IMR-90 (cell line): ENCODE results near the gene SRCAP. TPM values are rescaled to one million over a fixed set of nuclear protein-coding genes. Genes with fewer than 3 reads are reported as not detected.

Experiments
- ATAC-seq: fragments of 200-7000 bp; cut with Tn5 transposase; 2 replicates; pipeline ENCODE4 v1.9.1; 2020; ENCODE audit warnings: low read depth, mild to moderate bottlenecking, moderate library complexity
- BruUV-seq: library from RNA; stranded (reverse); fragments of 400-500 nt; replicated peaks from 2 replicates; lab custom pipeline; 2021; lab: Mats Ljungman, UMichigan
- CTCF ChIA-PET: fragments of 300-600 bp; formaldehyde crosslinking; extraction: SDS; loops from one replicate; lab custom pipeline; 2021; ENCODE audit warnings: antibody characterized with exemption; lab: Yijun Ruan, JAX
- POLR2A ChIA-PET: fragments of 300-600 bp; sonication (Branson Sonifier 250); formaldehyde crosslinking; loops from one replicate; lab custom pipeline; 2022; ENCODE audit warnings: antibody characterized with exemption; ENCODE audit not compliant: unreplicated experiment; lab: Charles Lee
- DNase-seq: peaks from one replicate; pipeline ENCODE4 v3.0.0; 2013
- H2AFZ ChIP-seq: replicated peaks from 2 replicates; pipeline ENCODE3; 2013; ENCODE audit warnings: low read length, mild to moderate bottlenecking; ENCODE audit not compliant: poor library complexity
- H2AK5ac ChIP-seq: 2 replicates; pipeline ENCODE4 v1.6.1; 2013; ENCODE audit warnings: low read depth, low read length, inconsistent platforms
- H2AK9ac ChIP-seq: replicated peaks from 2 replicates; pipeline ENCODE3; 2013; ENCODE audit warnings: mild to moderate bottlenecking, low read depth, low read length, moderate library complexity; ENCODE audit not compliant: poor library complexity
- H2BK120ac ChIP-seq: 2 replicates; pipeline ENCODE4 v1.6.1; 2013; ENCODE audit warnings: low read depth, low read length, inconsistent platforms
- H2BK15ac ChIP-seq: 3 replicates; pipeline ENCODE4 v1.6.1; 2013; ENCODE audit warnings: low read depth, low read length, inconsistent platforms
- H2BK20ac ChIP-seq: 2 replicates; pipeline ENCODE4 v1.6.1; 2013; ENCODE audit warnings: low read depth, mild to moderate bottlenecking, inconsistent platforms, low read length, moderate library complexity
- H2BK5ac ChIP-seq: 2 replicates; pipeline ENCODE4 v1.6.1; 2013; ENCODE audit warnings: mild to moderate bottlenecking, low read depth, low read length, inconsistent platforms; ENCODE audit not compliant: poor library complexity, severe bottlenecking
- H3K14ac ChIP-seq: replicated peaks from 2 replicates; pipeline ENCODE4 v1.6.1; 2013; ENCODE audit warnings: low read depth, low read length, inconsistent platforms
- H3K18ac ChIP-seq: 2 replicates; pipeline ENCODE4 v1.6.1; 2013; ENCODE audit warnings: low read depth, low read length, control low read depth
- H3K23ac ChIP-seq: 2 replicates; pipeline ENCODE4 v1.6.1; 2013; ENCODE audit warnings: low read depth, low read length, inconsistent platforms
- H3K27ac ChIP-seq: 2 replicates; pipeline ENCODE4 v1.5.1; 2013; ENCODE audit warnings: mild to moderate bottlenecking, control low read depth, low read length; ENCODE audit not compliant: insufficient read depth
- H3K27me3 ChIP-seq: 2 replicates; pipeline ENCODE4 v1.6.1; 2013; ENCODE audit warnings: low read length; ENCODE audit not compliant: control insufficient read depth, insufficient read depth
- H3K36me3 ChIP-seq: 2 replicates; pipeline ENCODE4 v1.6.1; 2013; ENCODE audit warnings: low read length, mixed read lengths; ENCODE audit not compliant: control insufficient read depth, insufficient read depth
- H3K4ac ChIP-seq: 2 replicates; pipeline ENCODE4 v1.6.1; 2013; ENCODE audit warnings: low read depth, low read length, inconsistent platforms
- H3K4me1 ChIP-seq: 2 replicates; pipeline ENCODE4 v1.6.1; 2013; ENCODE audit warnings: low read length, mixed read lengths; ENCODE audit not compliant: control insufficient read depth, insufficient read depth
- H3K4me2 ChIP-seq: 2 replicates; pipeline ENCODE4 v1.6.1; 2013; ENCODE audit warnings: low read depth, mild to moderate bottlenecking, control low read depth, low read length, moderate library complexity
- H3K4me3 ChIP-seq: 2 replicates; pipeline ENCODE4 v1.5.1; 2013; ENCODE audit warnings: low read depth, mild to moderate bottlenecking, control low read depth, low read length, moderate library complexity; ENCODE audit not compliant: insufficient read depth
- H3K56ac ChIP-seq: 2 replicates; pipeline ENCODE4 v1.6.1; 2013; ENCODE audit warnings: low read length, inconsistent platforms; ENCODE audit not compliant: insufficient read depth; ENCODE audit errors: extremely low read depth
- H3K79me1 ChIP-seq, 2 experiments: 2 replicates each; pipeline ENCODE4 v1.6.1; 2013; ENCODE audit warnings: low read length in 2 of 2, inconsistent platforms in 1 of 2, low read depth in 1 of 2
- H3K9ac ChIP-seq: 2 replicates; pipeline ENCODE4 v1.6.1; 2013; ENCODE audit warnings: low read depth, low read length, control low read depth
- H3K9me1 ChIP-seq: 2 replicates; pipeline ENCODE4 v1.6.1; 2013; ENCODE audit warnings: low read length, inconsistent platforms; ENCODE audit not compliant: insufficient read depth
- H3K9me3 ChIP-seq: 2 replicates; pipeline ENCODE4 v1.6.1; 2013; ENCODE audit warnings: low read length; ENCODE audit not compliant: control insufficient read depth, insufficient read depth
- H4K20me1 ChIP-seq: 2 replicates; pipeline ENCODE4 v1.6.1; 2013; ENCODE audit warnings: low read length, inconsistent platforms; ENCODE audit not compliant: insufficient read depth
- H4K5ac ChIP-seq: 2 replicates; pipeline ENCODE4 v1.6.1; 2013; ENCODE audit warnings: mild to moderate bottlenecking, low read depth, low read length, control low read depth
- H4K8ac ChIP-seq, 2 experiments: 2 replicates each; pipeline ENCODE4 v1.6.1; 2013; ENCODE audit warnings: low read depth in 2 of 2, low read length in 2 of 2, control low read depth in 1 of 2, inconsistent platforms in 1 of 2
- H4K91ac ChIP-seq: 2 replicates; pipeline ENCODE4 v1.6.1; 2013; ENCODE audit warnings: low read depth, low read length, inconsistent platforms; ENCODE audit not compliant: insufficient read depth
- BHLHE40 ChIP-seq: fragments of 150-350 bp; IDR thresholded peaks from 2 replicates; pipeline ENCODE4 v1.6.1; 2016; ENCODE audit warnings: mild to moderate bottlenecking, low read depth, low read length
- MAZ ChIP-seq: IDR thresholded peaks from 2 replicates; pipeline ENCODE4 v1.6.1; 2012; ENCODE audit warnings: low read depth, mild to moderate bottlenecking, low read length, improper control_type of control experiment, moderate library complexity, borderline replicate concordance
- MXI1 ChIP-seq: IDR thresholded peaks from 2 replicates; pipeline ENCODE4 v1.6.1; 2012; ENCODE audit warnings: low read depth, mild to moderate bottlenecking, low read length, moderate library complexity, borderline replicate concordance
- NFE2L2 ChIP-seq: fragments of 150-350 bp; IDR thresholded peaks from 2 replicates; pipeline ENCODE4 v1.6.1; 2016; ENCODE audit warnings: low read depth, mild to moderate bottlenecking, low read length
- POLR2A ChIP-seq: IDR thresholded peaks from 2 replicates; pipeline ENCODE4 v1.6.1; 2012; ENCODE audit warnings: mild to moderate bottlenecking, low read depth, low read length
- RCOR1 ChIP-seq: IDR thresholded peaks from 2 replicates; pipeline ENCODE4 v1.6.1; 2012; ENCODE audit warnings: mild to moderate bottlenecking, low read length, improper control_type of control experiment; ENCODE audit not compliant: insufficient replicate concordance
- WGBS, 2 experiments: methylation state at CpG; one replicate each; pipeline versions ENCODE4 v1.1.5 to v1.1.7; 2013; ENCODE audit warnings: missing lambda C conversion rate in 2 of 2; ENCODE audit not compliant: insufficient read length in 1 of 2; ENCODE audit errors: extremely low coverage in 2 of 2; 5-methylcytosine and 5-hydroxymethylcytosine counted together
- dilution Hi-C: fragments of 300-500 bp; cut with HindIII; formaldehyde crosslinking; loops from one replicate; pipeline ENCODE4 v1.14.3; 2018; ENCODE audit warnings: low sequenced_read_pairs; ENCODE audit not compliant: unreplicated experiment
- in situ Hi-C: fragments of 300-500 bp; cut with MboI; formaldehyde crosslinking; loops from 3 replicates; pipeline ENCODE4 v1.14.3; 2019; ENCODE audit warnings: low sequenced_read_pairs, inconsistent platforms, mixed read lengths
- intact Hi-C: fragments of 100-400 bp; cut with micrococcal nuclease; formaldehyde crosslinking; loops from 2 replicates; pipeline ENCODE4 v1.10.0; 2022
- polyA plus RNA-seq, 3 experiments: library from polyadenylated mRNA; depleted of rRNA; stranded (reverse); fragments of >200 nt; gene quantifications; 2 replicates each; pipeline ENCODE4 v1.2.3, GENCODE V29; 2012; ENCODE audit warnings: low replicate concordance in 1 of 3
- total RNA-seq: library from RNA; depleted of rRNA; stranded (reverse); fragments of >200 nt; gene quantifications from 2 replicates; pipeline ENCODE4 v1.2.3, GENCODE V29; 2012
- TF ChIP-seq, protein P1 (sequence below): fragments of 150-350 bp; IDR thresholded peaks from 2 replicates; pipeline ENCODE4 v1.6.1; 2017; ENCODE audit warnings: mild to moderate bottlenecking, antibody characterized with exemption, low read length, low read depth

Gene SRCAP
- total and polyA plus RNA-seq, 2 of the 4 experiments (the other 2 are of a cell fraction) = 4.5 to 8.2 TPM

DNA sequence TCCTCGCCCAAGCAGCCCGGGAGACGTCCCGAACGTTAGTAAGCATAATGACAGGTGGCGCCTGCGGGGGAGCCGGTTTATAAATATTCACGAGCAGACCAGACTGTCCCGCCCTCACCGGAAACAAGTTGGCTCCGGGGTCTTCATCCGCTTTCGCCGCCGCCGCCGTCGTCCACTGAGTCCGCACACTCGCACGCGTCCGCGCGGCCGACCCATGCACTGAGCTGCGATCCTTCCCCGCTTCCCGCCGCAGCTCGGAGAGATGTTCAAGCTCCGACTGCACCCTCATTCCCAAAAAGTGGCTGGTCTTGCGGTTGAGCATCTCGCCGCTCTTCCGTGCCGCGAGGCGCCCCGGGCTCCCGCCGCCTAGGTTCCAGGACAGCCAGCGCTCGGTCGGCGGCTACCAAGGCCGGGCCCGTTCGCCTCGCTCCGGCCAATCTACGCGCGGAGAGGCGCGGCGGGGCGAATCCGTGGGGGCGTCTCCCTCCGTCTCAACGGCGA lies 62.5 kb downstream of the SRCAP start:
- Histone ChIP-seq H3K9ac (peak overlapping the region; percentile 12), H3K23ac (no peak overlapping the region; the same call in 1 of the 2 replicates)

More for the DNA sequence above, 62.5 kb downstream of the SRCAP start:
- H3K4ac ChIP-seq = no peak overlapping the region
- no peak overlapping the region for H4K5ac ChIP-seq
- no peak overlapping the region for H3K18ac ChIP-seq
- CTCF ChIA-PET = no interaction called here
- H3K9me1 ChIP-seq = 0 out of 2 replicates have a peak, but pooled peaks cover 4% of the 10 kb centered on the region
- no peak overlapping the region for H4K8ac ChIP-seq
- peak overlapping the region; percentile 77 for H3K4me3 ChIP-seq
- dilution Hi-C loops = no loop called here
- in situ Hi-C loops = no loop called here
- no peak overlapping the region for H2BK20ac ChIP-seq
- H4K91ac ChIP-seq = no peak overlapping the region
- DNase-seq = peak; percentile 20
- no peak overlapping the region for H2BK5ac ChIP-seq
- H2BK15ac ChIP-seq = no peak overlapping the region
- TF ChIP-seq NFE2L2 (no peak), RCOR1 (peak; percentile 5), POLR2A (peak; percentile 30; the same call in 1 of the 2 replicates), MAZ (0 out of 2 replicates have a peak, but pooled peaks have one; percentile 1), BHLHE40 (no peak), MXI1 (peak; percentile 37; the same call in 1 of the 2 replicates)
- TF ChIP-seq, protein P1, sequence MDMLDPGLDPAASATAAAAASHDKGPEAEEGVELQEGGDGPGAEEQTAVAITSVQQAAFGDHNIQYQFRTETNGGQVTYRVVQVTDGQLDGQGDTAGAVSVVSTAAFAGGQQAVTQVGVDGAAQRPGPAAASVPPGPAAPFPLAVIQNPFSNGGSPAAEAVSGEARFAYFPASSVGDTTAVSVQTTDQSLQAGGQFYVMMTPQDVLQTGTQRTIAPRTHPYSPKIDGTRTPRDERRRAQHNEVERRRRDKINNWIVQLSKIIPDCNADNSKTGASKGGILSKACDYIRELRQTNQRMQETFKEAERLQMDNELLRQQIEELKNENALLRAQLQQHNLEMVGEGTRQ = no peak
- intact Hi-C loops = loop anchor here (5.0 kb wide), 1 partner anchor 161 kb away; the partner anchor contains the start of gene FBXL19
- H2AFZ ChIP-seq = peak overlapping the region; percentile 100
- no peaks in the 10 kb centered on the region for H3K9me3 ChIP-seq
- H3K79me1 ChIP-seq = peaks cover 20 to 57% of the 10 kb centered on the region in 2 experiments
- no TSS peak for BruUV-seq
- H3K14ac ChIP-seq = no peak overlapping the region
- H3K56ac ChIP-seq = no peak overlapping the region
- H2AK9ac ChIP-seq = peak overlapping the region; percentile 87
- ATAC-seq = peak; percentile 64
- H3K4me1 ChIP-seq = peaks cover 12% of the 10 kb centered on the region
- no peak overlapping the region for H2AK5ac ChIP-seq
- H4K20me1 ChIP-seq = peaks cover 17% of the 10 kb centered on the region
- H3K27me3 ChIP-seq = no peaks in the 10 kb centered on the region
- 0% methylated on average over 24 of the region's 64 CpGs; no CpG with 5 or more reads in 1 of the 2 experiments for WGBS, 2 experiments
- no peak overlapping the region for H2BK120ac ChIP-seq
- POLR2A ChIA-PET = no interaction called here
- H3K36me3 ChIP-seq = peaks cover 37% of the 10 kb centered on the region
- peak overlapping the region; percentile 31; the same call in 1 of the 2 replicates for H3K27ac ChIP-seq
- H3K4me2 ChIP-seq = peak overlapping the region; percentile 92
